Measurements from ENCODE around the gene CDK14.

GRCh38 chr7:90710466-90710850 is 114.3 kb downstream of the CDK14 start:
- TF ChIP-seq POLR2A (IDR thresholded peaks at IDR 0.05; ENCODE audit: low read depth, low read length) (no peak), POLR2AphosphoS5 (IDR thresholded peaks at IDR 0.05; ENCODE audit: low read depth, low read length) (no peak), TAF1 (IDR thresholded peaks at IDR 0.05; ENCODE audit: borderline replicate concordance, low read depth, low read length) (no peak)
